Esophagus muscularis mucosa (tissue), 4 donors: ENCODE measurements around the gene KPNA6. TPM values are rescaled to one million over a fixed set of nuclear protein-coding genes. Genes with fewer than 3 reads are reported as not detected.
"Not testable (repeated sequence)": the region's sequence is repeated elsewhere in the genome, so short reads cannot be mapped to it uniquely, and the experiment has no call there.

Experiments used
- DNase-seq: peaks from one replicate; pipeline ENCODE4 v3.0.0-alpha.2; 2017; ENCODE audit errors: extremely low spot score
- H3K27ac ChIP-seq, 4 donors: fragments of 200-600 bp; sonication (generic); replicated peaks in 1 of 4; 1 replicate in 3 of 4; 2 replicates in 1 of 4; pipeline ENCODE4 v1.5.1; 2016 to 2019; ENCODE audit warnings: mild to moderate bottlenecking in 1 of 4
- H3K27me3 ChIP-seq, 4 donors: fragments of 200-600 bp; sonication (generic); one replicate each; pipeline versions ENCODE4 v1.5.1 to v1.6.0; 2016 to 2019
- H3K36me3 ChIP-seq, 4 donors: fragments of 200-600 bp; sonication (generic); one replicate each; pipeline ENCODE4 v1.5.1; 2016 to 2019
- H3K4me1 ChIP-seq, 4 donors: fragments of 200-600 bp; sonication (generic); one replicate each; pipeline ENCODE4 v1.5.1; 2016 to 2019
- H3K4me3 ChIP-seq, 4 donors: fragments of 200-600 bp; sonication (generic); 1 replicate in 2 of 4; 2 replicates in 2 of 4; pipeline ENCODE4 v1.5.1; 2016 to 2019; ENCODE audit warnings: mild to moderate bottlenecking in 4 of 4, moderate library complexity in 1 of 4
- H3K9me3 ChIP-seq, 4 donors: fragments of 200-600 bp; sonication (generic); 1 replicate in 3 of 4; 2 replicates in 1 of 4; pipeline ENCODE4 v1.5.1; 2016 to 2019
- CTCF ChIP-seq, 3 experiments: fragments of 200-600 bp in 2 of 3; fragments of 450-650 bp in 1 of 3; sonication (generic) in 2 of 3; IDR thresholded peaks; one replicate each; pipeline ENCODE4 v1.5.1; 2017 to 2019; ENCODE audit warnings: antibody characterized with exemption in 3 of 3, mild to moderate bottlenecking in 2 of 3, moderate library complexity in 1 of 3
- EP300 ChIP-seq: sonication (generic); formaldehyde crosslinking; IDR thresholded peaks from one replicate; pipeline ENCODE4 v1.6.1; 2017; ENCODE audit warnings: antibody characterized with exemption
- POLR2A ChIP-seq: fragments of 450-650 bp; IDR thresholded peaks from one replicate; pipeline ENCODE4 v1.6.1; 2017; ENCODE audit warnings: antibody characterized with exemption, moderate library complexity, mild to moderate bottlenecking, low read depth
- POLR2AphosphoS5 ChIP-seq, 2 donors: sonication (generic); formaldehyde crosslinking; IDR thresholded peaks; one replicate each; pipeline ENCODE4 v1.6.1; 2017; ENCODE audit warnings: antibody characterized with exemption in 2 of 2
- WGBS: methylation state at CpG from one replicate; pipeline ENCODE4 v1.1.5; 2018; 5-methylcytosine and 5-hydroxymethylcytosine counted together
- intact Hi-C: fragments of 100-400 bp; cut with DNase I; formaldehyde crosslinking; loops from one replicate; pipeline ENCODE4 v1.15.1; 2023
- total RNA-seq, 4 donors: library from RNA; depleted of rRNA; stranded (reverse); fragments of >200 nt; gene quantifications; one replicate each; pipeline versions ENCODE4 v1.1.0 to v1.2.1, GENCODE V29; 2016

The KPNA6 gene
- total RNA-seq, 4 donors from 2014 or later: 47.8 to 71.3 (median 55.4) TPM

- H3K4me1 ChIP-seq: peaks cover 42 to 74% (median 70%) of the 10 kb centered on the region in 4 donors
Measured at GRCh38 chr1:32115496-32115895, 7.6 kb downstream of the KPNA6 start.

GRCh38 chr1:32116531-32116930 lies 8.7 kb downstream of the KPNA6 start:
- intact Hi-C loops: no loop called here
- Histone ChIP-seq H3K4me3 (no peak overlapping the region), H3K27me3 (no peaks in the 10 kb centered on the region), H3K4me1 (peaks cover 40 to 74% (median 70%) of the 10 kb centered on the region in 4 donors), H3K27ac (peak overlapping the region; percentile 34 to 74 (median 46)), H3K9me3 (no peaks in the 10 kb centered on the region), H3K36me3 (peaks cover 0 to 6% (median 0%) of the 10 kb centered on the region in 4 donors)
- DNase-seq: no peak
- 95% methylated on average over 4 of the region's 4 CpGs for WGBS
- TF ChIP-seq POLR2AphosphoS5 (IDR thresholded peaks at IDR 0.05): no peak
- TF ChIP-seq POLR2A: no peak
- no peak for TF ChIP-seq EP300
- TF ChIP-seq CTCF (IDR thresholded peaks at IDR 0.05): no peak

More at GRCh38 chr1:32115496-32115895, 7.6 kb downstream of the KPNA6 start:
- intact Hi-C loops: no loop called here
- Histone ChIP-seq H3K9me3 (no peaks in the 10 kb centered on the region), H3K27me3 (no peaks in the 10 kb centered on the region), H3K36me3 (peaks cover 0 to 6% (median 0%) of the 10 kb centered on the region in 4 donors), H3K4me3 (no peak overlapping the region), H3K27ac (peak overlapping the region in 3 of 4 donors; percentile 44 to 74 (median 48))
- WGBS: 88% methylated on average over 4 of the region's 5 CpGs
- no peak for DNase-seq
- TF ChIP-seq CTCF (IDR thresholded peaks at IDR 0.05) (no peak), EP300 (no peak), POLR2A (no peak), POLR2AphosphoS5 (IDR thresholded peaks at IDR 0.05) (no peak)

GRCh38 chr1:32122151-32122550 lies 14.3 kb downstream of the KPNA6 start:
- TF ChIP-seq POLR2AphosphoS5 (IDR thresholded peaks at IDR 0.05): no peak
- no peak for TF ChIP-seq EP300
- TF ChIP-seq CTCF (IDR thresholded peaks at IDR 0.05): no peak
- no peak for TF ChIP-seq POLR2A
- Histone ChIP-seq H3K9me3 (no peaks in the 10 kb centered on the region), H3K27ac (no peak overlapping the region), H3K4me1 (peaks cover 18 to 67% (median 58%) of the 10 kb centered on the region in 4 donors), H3K36me3 (no peaks in the 10 kb centered on the region), H3K27me3 (no peaks in the 10 kb centered on the region), H3K4me3 (no peak overlapping the region)
- WGBS: 74% methylated on average over 5 of the region's 5 CpGs
- intact Hi-C loops: no loop called here
- no peak for DNase-seq

GRCh38 chr1:32123361-32123760 lies 15.5 kb downstream of the KPNA6 start:
- H3K27me3 ChIP-seq, H3K9me3 ChIP-seq, H3K4me3 ChIP-seq, H3K27ac ChIP-seq, H3K36me3 ChIP-seq, intact Hi-C loops, DNase-seq: not testable (repeated sequence)
- peaks cover 27 to 67% (median 61%) of the 10 kb centered on the region in 4 donors for H3K4me1 ChIP-seq
- WGBS: 97% methylated on average over 2 of the region's 2 CpGs

- no peak overlapping the region for H3K27ac ChIP-seq
- peaks cover 30 to 68% (median 63%) of the 10 kb centered on the region in 4 donors for H3K4me1 ChIP-seq
- WGBS: 96% methylated on average over 7 of the region's 8 CpGs
- no peaks in the 10 kb centered on the region for H3K36me3 ChIP-seq
- DNase-seq: no peak
- no peaks in the 10 kb centered on the region for H3K27me3 ChIP-seq
- no peaks in the 10 kb centered on the region for H3K9me3 ChIP-seq
- no peak for TF ChIP-seq EP300
- no peak for TF ChIP-seq POLR2AphosphoS5 (IDR thresholded peaks at IDR 0.05)
- no peak for TF ChIP-seq CTCF (IDR thresholded peaks at IDR 0.05)
- no peak for TF ChIP-seq POLR2A
- H3K4me3 ChIP-seq: no peak overlapping the region
- intact Hi-C loops: no loop called here
Measured at GRCh38 chr1:32125313-32125712, 17.5 kb downstream of the KPNA6 start.
